HepG2 (cell line): ENCODE results near the gene TRDMT1. TPM values are rescaled to one million over a fixed set of nuclear protein-coding genes. Genes with fewer than 3 reads are reported as not detected.

ENCODE experiments used
- GLMP ChIP-seq: sonication (generic); formaldehyde crosslinking; IDR thresholded peaks from 2 replicates; pipeline ENCODE4 v1.9.0; 2021; ENCODE audit warnings: missing genetic modification reagents, mild to moderate bottlenecking, borderline replicate concordance
- KIAA2018 ChIP-seq: sonication (generic); formaldehyde crosslinking; IDR thresholded peaks from 2 replicates; pipeline ENCODE4 v1.5.0; 2020; ENCODE audit warnings: mild to moderate bottlenecking, missing genetic modification reagents, borderline replicate concordance
- ZNF18 ChIP-seq: sonication (generic); formaldehyde crosslinking; IDR thresholded peaks from 2 replicates; pipeline ENCODE4 v1.8.0; 2022; ENCODE audit warnings: mild to moderate bottlenecking, missing genetic modification reagents; ENCODE audit not compliant: insufficient replicate concordance
- ZNF251 ChIP-seq: sonication (generic); formaldehyde crosslinking; IDR thresholded peaks from 2 replicates; pipeline ENCODE4 v1.9.0; 2021; ENCODE audit warnings: mild to moderate bottlenecking, missing genetic modification reagents
- ZNF280D ChIP-seq: sonication (generic); formaldehyde crosslinking; IDR thresholded peaks from 2 replicates; pipeline ENCODE4 v1.5.1; 2020; ENCODE audit warnings: mild to moderate bottlenecking, missing genetic modification reagents
- polyA plus RNA-seq, 8 experiments: library from polyadenylated mRNA; depleted of rRNA in 3 of 8; stranded (reverse) in 7 of 8; unstranded in 1 of 8; fragments of >200 nt; fragmentation: Illumina TruSeq in 4 of 8; extraction: Trizol in 4 of 8; gene quantifications; 2 replicates each; pipeline versions ENCODE4 v1.2.1 to v1.2.3, GENCODE V29; 2011 to 2016; ENCODE audit warnings: low read depth in 4 of 8, missing spikeins in 1 of 8, mixed read lengths in 1 of 8; ENCODE audit not compliant: insufficient read depth in 1 of 8
- total RNA-seq, 5 experiments: library from RNA; depleted of rRNA; stranded (reverse); fragments of >200 nt; fragmentation: Illumina TruSeq; extraction: Trizol; gene quantifications; 2 replicates each; pipeline ENCODE4 v1.2.3, GENCODE V29; 2016; ENCODE audit warnings: low read depth in 1 of 5

Gene TRDMT1
- total and polyA plus RNA-seq, 2 of the 13 experiments (the other 11 are each of a cell fraction or from before 2014, with no cell fraction given) = 2.0 to 3.0 TPM

DNA sequence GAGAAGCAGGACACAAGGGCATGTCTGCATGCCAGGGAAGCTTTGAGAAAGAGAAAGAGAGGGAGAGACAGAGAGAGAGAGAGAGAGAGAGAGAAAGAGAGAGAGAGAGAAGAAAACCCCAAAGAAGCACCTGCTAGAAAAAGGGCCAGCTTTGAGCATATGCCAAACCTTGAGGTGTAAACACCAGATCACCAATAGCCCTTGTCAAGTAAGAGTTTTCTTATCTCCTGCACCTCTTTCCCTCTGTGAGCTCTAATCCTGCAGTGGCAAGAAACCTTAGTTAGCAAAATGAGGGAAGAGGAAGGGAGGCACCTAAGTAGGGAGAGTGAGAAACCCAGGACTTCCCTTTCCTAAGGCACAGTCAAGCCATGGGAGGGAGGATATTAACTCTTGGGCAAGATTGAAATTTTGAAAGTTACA is 11.3 kb upstream of the TRDMT1 start (continued):
- TF ChIP-seq KIAA2018 (CRISPR knock-in tag) = no peak
- no peak for TF ChIP-seq GLMP
- no peak for TF ChIP-seq ZNF280D (CRISPR knock-in tag)
- TF ChIP-seq ZNF18 (CRISPR knock-in tag) = no peak
- TF ChIP-seq ZNF251 (CRISPR knock-in tag) = no peak
